HG03342 (cell line): Measurements from ENCODE around the gene PPAT.
"Not testable (repeated sequence)": the region's sequence is repeated elsewhere in the genome, so short reads cannot be mapped to it uniquely, and the experiment has no call there.

Experiments used
- ATAC-seq: cut with Tn5 transposase; IDR thresholded peaks from one replicate; pipeline ENCODE4 v1.9.1; 2021; ENCODE audit warnings: mild to moderate bottlenecking, moderate library complexity; ENCODE audit not compliant: unreplicated experiment

PPAT gene

GRCh38 chr4:56435140-56435926 lies at the start of gene PPAT:
TSS of gene PPAT (minus strand) at chr4:56435615. CDS start at chr4:56435477, 138 bp downstream.
- ATAC-seq: peak; percentile 78

- ATAC-seq: no peak
Measured at GRCh38 chr4:56480691-56481090, 45.3 kb upstream of the PPAT start.

- ATAC-seq: no peak
Measured at GRCh38 chr4:56477192-56477702, 41.8 kb upstream of the PPAT start.

- ATAC-seq: peak; percentile 86
Measured at GRCh38 chr4:56475917-56476316, 40.5 kb upstream of the PPAT start.

GRCh38 chr4:56469489-56470210 lies 34.2 kb upstream of the PPAT start:
- no peak for ATAC-seq

- peak; percentile 37 for ATAC-seq
Measured at GRCh38 chr4:56468097-56468422, 32.6 kb upstream of the PPAT start.

- peak; percentile 92 for ATAC-seq
Measured at GRCh38 chr4:56467284-56468096, 32.1 kb upstream of the PPAT start, which contains the start of gene SRP72. TSS of gene SRP72 (plus strand) at chr4:56467617. CDS start at chr4:56467636, 19 bp downstream.

- ATAC-seq: no peak
Measured at GRCh38 chr4:56466910-56467283, 31.5 kb upstream of the PPAT start.

GRCh38 chr4:56466296-56466761 lies 30.9 kb upstream of the PPAT start:
- not testable (repeated sequence) for ATAC-seq

- no peak for ATAC-seq
Measured at GRCh38 chr4:56465599-56466295, 30.3 kb upstream of the PPAT start.

GRCh38 chr4:56464581-56464980 lies 29.2 kb upstream of the PPAT start:
- no peak for ATAC-seq

GRCh38 chr4:56463711-56464110 lies 28.3 kb upstream of the PPAT start:
- no peak for ATAC-seq

- no peak for ATAC-seq
Measured at GRCh38 chr4:56462157-56462556, 26.7 kb upstream of the PPAT start.

- ATAC-seq: no peak
Measured at GRCh38 chr4:56460085-56460484, 24.7 kb upstream of the PPAT start.

GRCh38 chr4:56450342-56450741 lies 14.9 kb upstream of the PPAT start:
- no peak for ATAC-seq

GRCh38 chr4:56449475-56449874 lies 14.1 kb upstream of the PPAT start:
- ATAC-seq: not testable (repeated sequence)

- ATAC-seq: no peak
Measured at GRCh38 chr4:56448301-56448700, 12.9 kb upstream of the PPAT start.

- no peak for ATAC-seq
Measured at GRCh38 chr4:56445699-56446098, 10.3 kb upstream of the PPAT start.

GRCh38 chr4:56444719-56445118 lies 9.3 kb upstream of the PPAT start:
- ATAC-seq: no peak

GRCh38 chr4:56440983-56441382 lies 5.6 kb upstream of the PPAT start:
- ATAC-seq: no peak

- no peak for ATAC-seq
Measured at GRCh38 chr4:56438766-56439165, 3.4 kb upstream of the PPAT start.
